ENCODE results near the gene NRGN.
A peak's percentile ranks its signal among the peaks of the same experiment; 100 is the strongest.

DNA sequence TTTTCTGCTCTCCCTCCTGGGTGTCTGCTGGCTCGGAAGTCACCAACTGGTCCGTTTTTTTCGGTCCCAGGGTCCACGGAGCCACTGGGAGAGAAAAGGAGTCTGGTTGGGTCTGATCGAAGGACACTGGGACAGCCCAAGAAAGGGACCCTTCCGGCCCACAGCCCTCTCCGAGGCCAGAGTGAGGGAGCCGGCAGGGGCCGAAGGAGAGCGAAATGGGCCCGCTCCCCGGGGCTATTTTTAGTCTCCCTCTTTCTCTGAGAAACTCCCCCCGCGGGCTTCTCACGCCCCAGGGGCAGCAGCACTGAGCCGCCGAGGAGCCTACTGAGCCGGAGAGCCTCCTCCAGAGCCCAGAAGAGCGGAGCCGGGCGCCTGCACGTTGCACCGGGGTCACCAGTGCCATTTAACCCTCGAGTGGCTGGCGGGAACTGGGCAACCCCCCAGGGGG, 20.5 kb downstream of the NRGN start:
- TF ChIP-seq EZH2 (IDR thresholded peaks at IDR 0.05; ENCODE audit: borderline replicate concordance), result peak; percentile 56
- TF ChIP-seq, protein P1, sequence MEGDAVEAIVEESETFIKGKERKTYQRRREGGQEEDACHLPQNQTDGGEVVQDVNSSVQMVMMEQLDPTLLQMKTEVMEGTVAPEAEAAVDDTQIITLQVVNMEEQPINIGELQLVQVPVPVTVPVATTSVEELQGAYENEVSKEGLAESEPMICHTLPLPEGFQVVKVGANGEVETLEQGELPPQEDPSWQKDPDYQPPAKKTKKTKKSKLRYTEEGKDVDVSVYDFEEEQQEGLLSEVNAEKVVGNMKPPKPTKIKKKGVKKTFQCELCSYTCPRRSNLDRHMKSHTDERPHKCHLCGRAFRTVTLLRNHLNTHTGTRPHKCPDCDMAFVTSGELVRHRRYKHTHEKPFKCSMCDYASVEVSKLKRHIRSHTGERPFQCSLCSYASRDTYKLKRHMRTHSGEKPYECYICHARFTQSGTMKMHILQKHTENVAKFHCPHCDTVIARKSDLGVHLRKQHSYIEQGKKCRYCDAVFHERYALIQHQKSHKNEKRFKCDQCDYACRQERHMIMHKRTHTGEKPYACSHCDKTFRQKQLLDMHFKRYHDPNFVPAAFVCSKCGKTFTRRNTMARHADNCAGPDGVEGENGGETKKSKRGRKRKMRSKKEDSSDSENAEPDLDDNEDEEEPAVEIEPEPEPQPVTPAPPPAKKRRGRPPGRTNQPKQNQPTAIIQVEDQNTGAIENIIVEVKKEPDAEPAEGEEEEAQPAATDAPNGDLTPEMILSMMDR (IDR thresholded peaks at IDR 0.05; ENCODE audit: poor library complexity), result no peak
